Kidney glomerular epithelial cell (primary cell): ENCODE results near the gene GRAP2.
"Not testable (repeated sequence)": the region's sequence is repeated elsewhere in the genome, so short reads cannot be mapped to it uniquely, and the experiment has no call there.

ENCODE experiments used
- DNase-seq: peaks from one replicate; lab custom pipeline; 2025; lab: John Stamatoyannopoulos, UW

GRAP2 gene

DNA sequence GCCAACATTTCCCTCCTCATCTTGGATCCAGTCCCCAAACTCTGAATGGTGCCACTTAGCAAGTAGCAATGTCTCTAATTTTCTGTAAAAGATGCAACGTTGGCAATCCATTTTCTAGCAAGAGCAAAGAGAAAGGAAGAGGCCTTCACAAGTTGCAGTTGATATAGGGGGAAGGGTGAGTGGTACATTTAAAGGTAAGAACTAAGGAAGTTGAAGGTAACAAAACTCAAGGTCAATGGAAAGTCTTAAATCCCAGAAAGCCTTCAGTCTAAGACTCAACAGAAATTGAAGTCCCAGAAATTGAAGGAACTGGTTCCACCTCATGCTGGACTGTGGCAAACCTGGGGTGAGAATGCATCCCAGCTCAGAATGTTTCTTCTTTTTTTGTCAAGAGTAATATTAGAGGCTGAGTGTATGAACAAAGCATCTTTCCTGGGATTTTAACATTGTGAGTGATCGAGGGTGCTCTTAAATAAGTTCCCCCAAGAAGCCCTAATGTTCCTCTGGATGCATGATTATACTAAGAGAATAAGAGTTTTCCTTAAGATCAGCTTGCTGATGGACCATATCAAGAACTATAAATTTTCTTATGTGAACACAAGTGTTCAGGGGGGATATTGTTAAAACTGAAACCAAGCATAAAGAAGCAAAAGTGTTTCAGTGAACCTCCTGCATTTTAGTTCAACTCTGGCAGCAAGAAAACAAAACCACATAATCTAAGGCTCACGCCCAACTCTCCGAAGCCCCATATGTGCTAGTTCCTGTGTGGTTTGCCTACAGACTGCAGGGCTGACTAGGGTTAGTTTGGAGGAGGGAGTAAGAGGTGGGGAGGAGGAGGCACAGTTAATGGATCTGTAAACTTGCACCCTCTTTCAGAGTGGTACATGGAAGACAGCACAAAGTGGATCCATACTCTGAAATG, at the start of gene GRAP2:
GRAP2 (plus strand) TSS at position 779 of the 922 bp plus-strand sequence. CDS start 46,023 bp downstream, outside the sequence.
- no peak for DNase-seq

DNA sequence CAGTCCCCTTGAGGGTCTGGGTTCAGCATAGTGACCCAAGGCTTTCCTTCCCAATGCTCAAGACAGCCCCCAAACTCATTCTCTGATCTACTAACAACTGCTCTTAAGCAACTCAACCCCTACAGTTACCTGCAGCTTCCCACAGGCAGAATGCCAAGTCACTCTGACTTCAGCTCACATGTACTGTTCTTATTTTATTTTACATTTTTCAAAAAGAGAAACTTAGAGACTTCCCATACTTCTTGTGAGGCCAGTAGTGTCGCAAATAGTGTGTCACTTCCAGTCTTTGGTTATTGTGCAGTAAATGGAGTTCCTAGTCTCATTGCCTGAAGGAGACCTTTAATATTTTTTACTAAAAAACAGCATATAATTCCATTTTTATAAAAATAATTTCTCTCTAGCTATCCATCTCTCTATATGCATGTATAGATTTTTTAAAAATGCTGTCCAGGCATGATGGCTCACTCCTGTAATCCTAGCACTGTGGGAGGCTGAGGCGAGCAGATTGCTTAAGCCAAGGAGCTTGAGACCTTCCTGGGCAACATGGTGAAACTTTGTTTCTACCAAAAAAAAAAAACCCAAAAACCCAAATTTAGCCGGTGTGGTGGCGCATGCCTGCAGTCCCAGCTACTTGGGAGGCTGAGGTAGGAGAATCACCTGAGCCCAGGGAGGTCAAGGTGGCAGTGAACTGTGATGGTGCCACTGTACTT, 49.1 kb upstream of the GRAP2 start:
- no peak for DNase-seq

DNA sequence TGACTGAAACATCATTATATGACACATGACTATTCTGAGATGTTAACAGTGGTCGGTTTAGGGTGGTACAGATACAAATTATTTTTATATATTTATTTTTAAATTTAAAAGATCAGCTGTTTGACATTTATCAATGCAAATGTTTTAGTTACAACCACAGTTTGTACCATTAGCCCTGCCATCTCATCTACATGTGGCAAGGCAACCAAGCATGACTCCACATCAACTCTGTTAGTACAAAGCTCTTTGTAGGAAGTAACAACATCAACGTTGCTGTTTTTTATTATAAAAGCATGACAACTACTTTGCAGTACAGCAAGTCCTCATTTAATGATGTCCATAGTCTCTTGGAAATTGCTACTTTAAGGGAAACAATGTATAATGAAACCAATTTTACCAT, 48.1 kb upstream of the GRAP2 start:
- DNase-seq: no peak

DNA sequence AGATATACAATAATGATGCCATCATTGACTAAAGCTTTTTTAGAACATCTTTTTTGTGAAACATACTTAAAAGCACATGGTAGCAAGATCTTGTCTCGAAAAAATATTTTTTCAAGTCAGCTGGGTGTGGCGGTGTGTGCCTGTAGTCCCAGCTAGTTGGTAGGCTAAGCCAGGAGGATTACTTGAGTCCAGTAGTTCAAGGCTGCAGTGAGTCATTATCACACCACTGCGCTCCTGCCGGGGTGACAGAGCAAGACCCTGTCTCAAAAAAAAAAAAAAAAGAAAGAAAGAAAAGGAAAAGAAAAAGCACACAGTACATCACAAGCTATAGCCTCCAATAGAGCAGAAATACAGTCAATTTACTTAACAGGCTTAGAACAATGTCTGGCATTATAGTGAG, 44.3 kb upstream of the GRAP2 start:
- no peak for DNase-seq

DNA sequence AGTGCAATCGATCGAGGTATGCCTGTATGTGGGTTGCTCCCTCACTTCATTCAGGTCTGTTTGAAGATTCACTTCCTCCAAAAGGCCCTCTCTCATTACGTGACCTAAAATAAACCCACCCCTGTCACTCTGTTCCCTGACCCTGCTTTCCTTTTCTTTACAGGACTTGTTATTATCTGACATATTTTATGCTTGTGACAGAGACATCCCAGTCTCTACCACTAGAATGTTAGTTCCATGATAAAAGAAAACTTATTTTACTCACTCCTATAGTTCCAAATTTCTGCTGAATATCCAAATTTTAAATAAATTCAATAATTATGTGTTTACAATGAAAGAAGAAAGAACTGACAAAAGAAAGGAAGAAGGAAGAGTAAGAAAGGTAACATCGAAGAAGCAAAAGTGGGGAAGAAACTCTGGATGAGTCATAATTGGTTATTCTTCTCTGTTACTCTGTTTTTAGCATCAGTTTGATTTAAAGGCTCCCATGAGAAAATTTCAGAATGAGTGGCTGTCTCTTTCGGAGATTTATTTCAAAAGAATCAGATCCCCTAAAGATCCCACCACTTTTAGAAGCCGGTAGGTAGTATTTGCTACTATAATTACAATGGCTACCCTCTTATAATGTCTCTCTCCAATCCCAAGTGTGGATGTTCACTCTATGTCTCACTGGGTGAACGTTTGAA, 40.8 kb upstream of the GRAP2 start:
- DNase-seq: no peak

DNA sequence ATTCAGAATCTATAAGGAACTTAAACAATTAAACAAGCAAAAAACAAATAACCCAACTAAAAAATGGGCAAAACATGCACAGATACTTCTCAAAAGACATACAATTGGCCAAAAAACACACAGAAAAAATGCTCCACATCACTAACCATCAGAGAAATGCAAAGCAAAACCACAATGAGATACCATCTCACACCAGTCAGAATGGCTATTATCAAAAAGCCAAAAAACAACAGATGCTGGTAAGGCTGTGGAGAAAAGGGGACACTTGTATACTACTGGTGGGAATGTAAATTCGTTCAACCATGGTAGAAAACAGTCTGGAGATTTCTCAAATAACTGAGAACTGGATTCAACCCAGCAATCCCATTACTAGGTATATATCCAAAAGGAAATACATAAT, 32.1 kb upstream of the GRAP2 start:
- DNase-seq: no peak

DNA sequence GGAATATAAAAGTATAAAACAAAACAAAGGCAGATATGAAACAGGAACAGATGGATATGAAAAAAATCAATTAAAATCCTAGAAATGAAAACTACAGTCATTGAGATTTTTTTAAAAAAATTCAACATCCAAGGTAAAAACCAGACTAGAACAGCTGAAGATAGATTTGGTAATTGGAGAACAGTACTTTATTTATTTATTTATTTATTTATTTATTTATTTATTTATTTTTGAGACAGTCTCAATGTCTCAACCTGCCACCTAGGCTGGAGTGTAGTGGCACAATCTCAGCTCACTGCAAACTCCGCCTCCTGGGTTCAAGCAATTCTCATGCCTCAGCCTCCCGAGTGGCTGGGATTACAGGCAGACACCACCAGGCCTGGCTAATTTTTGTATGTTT, 31.1 kb upstream of the GRAP2 start:
- not testable (repeated sequence) for DNase-seq

DNA sequence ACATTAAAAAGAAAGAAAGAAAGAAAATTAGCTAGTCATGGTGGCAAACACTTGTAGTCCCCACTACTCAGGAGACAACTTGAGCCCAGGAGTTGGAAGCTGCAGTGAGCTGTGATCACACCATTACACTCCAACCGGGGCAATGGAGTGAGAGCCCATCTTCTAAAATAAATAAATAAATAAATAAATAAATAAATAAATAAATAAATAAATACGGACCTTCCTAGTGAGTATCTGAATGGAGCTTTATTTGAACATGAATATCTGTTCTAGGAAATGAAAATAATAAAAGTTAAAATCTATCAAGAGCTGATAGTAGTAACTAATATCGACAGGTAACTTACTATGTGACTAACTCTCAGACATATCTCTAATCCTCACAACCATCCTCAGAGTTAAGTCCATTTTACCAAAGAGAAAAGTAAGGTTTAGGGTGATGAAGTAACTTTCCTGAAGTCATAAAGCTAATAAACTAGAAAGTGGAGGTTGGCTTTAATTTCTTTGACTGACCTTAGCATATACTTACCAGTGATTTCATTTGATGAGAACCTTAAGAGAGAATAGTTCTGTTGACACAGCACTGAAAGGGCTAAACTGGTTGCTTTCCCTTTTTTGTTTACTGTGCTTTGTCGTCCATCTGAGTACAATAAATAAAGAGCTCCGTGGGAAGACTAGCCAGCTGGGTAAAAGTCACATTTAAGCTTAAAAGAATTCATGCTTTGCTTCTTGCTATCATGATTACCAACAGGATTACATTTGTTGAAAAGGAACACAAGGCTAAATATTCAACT, 29.7 kb upstream of the GRAP2 start:
- no peak for DNase-seq

DNA sequence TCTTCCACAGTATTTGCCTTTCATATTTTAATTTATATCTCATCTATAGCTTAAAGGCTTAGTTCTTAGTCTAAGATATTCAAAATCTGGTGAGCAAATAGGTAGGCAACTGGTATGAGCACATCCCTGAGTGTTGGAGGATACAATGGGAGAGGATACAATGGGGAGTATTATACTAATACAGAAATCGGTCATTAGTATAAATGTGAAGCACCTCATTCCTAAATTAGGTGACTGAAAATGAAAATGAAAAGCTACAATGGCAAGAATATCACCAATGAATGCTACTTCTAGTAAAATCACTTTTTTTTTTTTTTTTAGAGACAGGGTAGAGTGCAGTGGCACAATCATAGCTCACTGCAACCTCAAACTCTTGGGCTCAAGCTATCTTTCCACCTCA, 28.3 kb upstream of the GRAP2 start:
- no peak for DNase-seq

DNA sequence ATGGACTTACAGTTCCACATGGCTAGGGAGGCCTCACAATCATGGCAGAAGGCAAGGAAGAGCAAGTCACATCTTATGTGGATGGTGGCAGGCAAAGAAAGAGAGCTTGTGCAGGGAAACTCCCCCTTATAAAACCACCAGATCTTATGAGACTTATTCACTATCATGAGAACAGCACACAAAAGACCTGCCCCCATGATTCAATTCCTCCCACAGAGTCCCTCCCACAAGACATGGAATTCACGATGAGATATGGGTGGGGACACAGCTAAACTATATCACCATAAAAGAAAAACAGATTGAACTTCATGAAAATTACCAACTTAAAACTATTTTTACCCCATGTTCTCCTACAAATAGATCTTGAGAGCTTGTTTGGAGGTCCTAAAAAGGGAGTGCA, 26.9 kb upstream of the GRAP2 start:
- no peak for DNase-seq

DNA sequence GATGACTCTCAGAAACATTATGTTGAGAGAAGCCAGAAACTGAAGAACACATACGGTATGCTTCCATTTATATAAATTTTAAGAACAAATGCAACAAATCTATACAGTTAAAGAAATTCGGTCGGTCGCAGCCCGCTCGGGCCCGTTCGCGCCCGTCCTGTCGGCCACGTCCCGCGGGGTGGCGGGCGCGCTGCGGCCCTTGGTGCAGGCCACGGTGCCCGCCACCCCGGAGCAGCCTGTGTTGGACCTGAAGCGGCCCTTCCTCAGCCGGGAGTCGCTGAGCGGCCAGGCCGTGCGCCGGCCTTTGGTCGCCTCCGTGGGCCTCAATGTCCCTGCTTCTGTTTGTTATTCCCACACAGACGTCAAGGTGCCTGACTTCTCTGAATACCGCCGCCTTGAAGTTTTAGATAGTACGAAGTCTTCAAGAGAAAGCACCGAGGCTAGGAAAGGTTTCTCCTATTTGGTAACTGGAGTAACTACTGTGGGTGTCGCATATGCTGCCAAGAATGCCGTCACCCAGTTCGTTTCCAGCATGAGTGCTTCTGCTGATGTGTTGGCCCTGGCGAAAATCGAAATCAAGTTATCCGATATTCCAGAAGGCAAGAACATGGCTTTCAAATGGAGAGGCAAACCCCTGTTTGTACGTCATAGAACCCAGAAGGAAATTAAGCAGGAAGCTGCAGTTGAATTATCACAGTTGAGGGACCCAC, 25.6 kb upstream of the GRAP2 start:
- not testable (repeated sequence) for DNase-seq

DNA sequence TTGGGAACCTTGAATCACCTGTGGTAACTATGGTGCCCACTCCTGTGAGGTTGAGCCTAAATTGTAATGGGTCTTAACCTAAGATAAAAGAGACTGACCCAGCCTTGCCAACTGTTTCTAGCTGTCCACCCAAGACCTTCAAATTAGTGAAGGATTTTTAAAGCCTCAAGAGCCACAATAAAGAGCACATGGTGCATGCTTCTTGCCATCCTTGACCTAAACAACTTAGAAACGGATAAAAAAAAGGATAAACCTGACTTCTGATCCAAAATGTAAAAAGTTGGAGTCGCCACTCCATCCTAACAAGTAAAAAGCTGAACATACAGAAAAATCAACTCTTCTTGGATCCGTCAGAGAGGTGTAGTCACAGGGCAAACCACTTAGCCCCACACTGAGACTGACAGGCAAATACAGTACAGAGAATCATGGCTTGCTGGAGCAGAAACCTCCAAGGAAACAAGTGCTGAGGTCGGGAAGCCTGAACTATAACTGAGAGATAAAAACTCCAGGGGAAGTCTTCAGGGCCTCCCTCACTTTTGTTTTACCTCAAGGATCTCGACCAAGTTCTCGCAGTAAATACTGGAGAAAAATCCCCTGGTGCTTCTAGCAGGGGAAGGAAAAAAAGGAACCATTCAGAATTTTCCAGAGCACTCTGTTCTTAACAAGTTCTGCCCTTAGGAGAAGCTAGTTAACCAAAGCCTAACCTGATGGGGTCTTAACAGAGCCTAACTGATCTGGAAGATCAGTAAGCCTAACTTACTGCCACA, 23.6 kb upstream of the GRAP2 start:
- no peak for DNase-seq

DNA sequence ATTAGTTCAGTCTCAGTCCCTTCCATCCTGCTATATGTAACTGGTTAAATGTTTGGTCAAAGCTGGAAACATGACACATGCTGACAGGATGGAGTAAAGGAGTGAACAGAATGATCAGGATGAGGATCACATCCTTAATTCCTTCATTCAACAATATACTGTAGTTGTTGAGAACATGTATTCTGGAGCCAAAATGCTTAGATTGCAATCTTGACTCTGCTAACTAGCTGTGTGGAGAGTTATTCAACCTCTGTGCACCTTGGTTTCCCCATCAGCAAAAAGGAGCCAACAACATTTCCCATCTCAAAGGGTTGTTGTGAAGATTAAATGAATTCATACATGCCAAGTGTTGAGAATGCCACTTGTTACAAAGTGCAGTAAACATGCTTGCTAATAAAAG, 20.2 kb upstream of the GRAP2 start:
- DNase-seq: no peak

DNA sequence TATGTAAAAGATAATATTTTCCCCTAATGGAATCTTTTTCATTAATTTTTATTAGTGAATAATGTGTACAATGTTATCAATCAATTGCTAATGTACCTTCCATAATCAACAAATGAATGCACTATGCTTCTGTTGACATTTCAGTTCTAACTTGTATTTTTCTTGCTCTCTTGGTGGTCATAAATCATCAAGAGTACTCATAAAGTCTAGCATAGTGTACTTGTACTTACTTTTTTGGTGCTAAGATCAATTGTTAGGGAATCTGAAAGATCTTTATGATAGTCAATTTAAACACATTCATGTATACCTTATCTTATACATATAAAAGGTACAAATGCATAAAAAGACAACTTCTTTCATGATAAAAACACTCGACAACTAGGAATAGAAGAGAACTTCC, 17.8 kb upstream of the GRAP2 start:
- no peak for DNase-seq

DNA sequence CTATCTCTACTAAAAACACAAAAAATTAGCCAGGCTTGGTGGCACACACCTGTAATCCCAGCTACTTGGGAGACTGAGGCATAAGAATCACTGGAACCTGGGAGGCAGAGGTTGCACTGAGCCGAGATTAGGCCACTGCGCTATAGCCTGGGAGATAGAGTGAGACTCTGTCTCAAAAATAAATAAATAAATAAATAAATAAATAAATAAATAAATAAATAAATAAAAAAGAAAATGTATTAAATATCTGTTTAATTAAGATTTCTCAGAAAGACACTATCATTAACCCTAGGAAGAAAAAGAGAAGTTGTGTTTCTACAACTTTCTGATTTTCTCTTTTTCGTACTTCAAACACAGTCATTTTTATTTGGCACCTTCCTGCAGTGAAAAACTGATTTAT, 11.0 kb upstream of the GRAP2 start:
- not testable (repeated sequence) for DNase-seq

DNA sequence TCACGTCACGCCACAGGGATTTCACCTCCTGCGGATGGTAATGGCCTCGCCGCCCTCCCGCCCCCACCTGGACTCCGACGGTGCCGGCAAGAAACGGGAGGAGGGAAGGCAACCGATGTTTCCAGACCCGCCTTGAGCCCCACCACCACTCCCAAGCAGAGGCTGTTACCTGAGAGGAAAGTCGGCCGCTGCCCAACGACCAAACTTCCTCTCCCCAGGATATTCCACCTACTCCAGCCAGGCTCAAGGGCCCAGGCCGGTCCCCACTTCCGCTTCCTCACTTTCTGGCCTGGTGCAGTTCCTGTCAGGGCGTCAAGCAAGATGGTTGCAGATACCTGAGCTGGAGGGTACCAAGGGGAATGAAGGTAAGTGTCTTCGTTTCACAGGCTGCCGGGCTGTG, 7.4 kb upstream of the GRAP2 start, which contains the start of gene ENTHD1:
ENTHD1 (minus strand) TSS at position 235 of the 400 bp plus-strand sequence. CDS start 6,012 bp downstream, outside the sequence.
- no peak for DNase-seq

DNA sequence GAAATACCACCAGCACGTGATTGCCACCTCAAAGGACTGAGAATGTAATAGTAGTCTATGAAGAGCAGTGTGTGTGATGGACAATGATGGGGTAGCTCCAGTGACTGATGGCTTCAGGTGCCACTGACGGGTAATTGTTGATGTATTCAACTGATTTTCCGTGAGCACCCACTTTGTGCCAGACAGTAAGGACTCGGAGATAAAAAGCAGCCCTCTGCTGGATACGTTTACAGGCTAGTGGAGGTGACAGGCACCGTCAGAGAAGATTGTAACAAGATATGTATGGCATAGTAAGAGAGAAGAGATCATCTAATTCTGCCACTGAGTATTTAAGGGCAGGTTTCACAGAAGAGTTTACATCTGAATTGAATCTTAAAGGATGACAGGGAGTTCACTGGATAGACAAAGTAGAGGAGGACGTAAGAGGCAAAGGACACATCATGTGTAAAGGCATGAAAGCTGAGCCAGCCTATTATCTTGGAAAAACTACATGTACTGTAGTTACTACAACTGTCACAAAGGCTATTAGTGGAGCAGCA, 6.3 kb upstream of the GRAP2 start:
- DNase-seq: no peak

DNA sequence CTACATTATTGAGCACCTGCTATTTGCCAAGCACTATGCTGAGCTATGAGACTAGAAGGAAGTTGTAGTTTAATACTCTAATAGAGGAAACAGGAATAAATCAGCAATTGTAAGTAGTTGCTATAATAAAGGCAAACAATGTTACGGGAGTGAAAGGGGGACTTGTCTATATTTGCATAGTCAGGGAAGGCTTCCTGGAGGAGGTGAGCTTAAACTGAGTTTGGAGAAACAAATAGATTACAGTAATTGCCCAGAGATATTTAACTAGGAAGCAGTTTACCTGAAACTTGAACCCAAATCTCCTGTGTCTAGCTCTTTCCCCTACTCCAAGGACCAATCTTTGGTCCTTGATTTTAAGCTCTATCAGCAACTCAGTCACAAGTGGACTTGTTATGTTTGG, 5.2 kb upstream of the GRAP2 start:
- DNase-seq: no peak

DNA sequence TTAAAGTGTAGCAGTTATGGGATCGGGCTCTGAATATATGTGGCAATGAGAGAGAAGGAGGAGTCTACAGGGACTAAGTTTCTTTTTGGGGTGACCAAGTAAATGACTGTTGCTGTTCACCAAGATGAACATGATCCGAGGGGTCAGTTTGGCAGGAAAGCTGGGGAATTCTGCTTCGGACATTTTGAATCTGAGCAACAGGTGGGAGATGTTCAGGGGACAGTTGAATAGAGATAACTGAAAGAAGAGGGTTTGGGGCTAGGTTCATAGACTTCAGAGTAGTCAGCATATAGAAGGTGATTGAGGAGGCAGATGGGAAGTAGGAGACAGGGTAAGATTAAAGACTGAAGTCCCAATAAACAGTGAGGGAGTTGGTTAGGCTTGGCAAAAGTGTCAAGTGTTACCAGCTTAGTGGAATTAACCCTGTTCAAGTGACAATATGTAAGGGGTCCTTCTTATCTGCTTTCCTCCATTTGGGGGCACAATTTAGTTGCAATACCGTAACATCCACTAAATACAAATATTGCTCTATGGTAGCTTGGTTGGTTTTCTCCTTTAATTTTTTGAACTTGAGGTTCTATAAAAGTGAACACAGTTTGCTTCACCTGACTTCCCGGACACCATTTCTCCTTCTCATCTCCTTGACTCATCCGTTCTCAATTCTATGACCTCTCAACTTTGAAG, 4.4 kb upstream of the GRAP2 start:
- DNase-seq: no peak
